HepG2 (cell line): Measurements from ENCODE around the gene OR5I1.

ENCODE experiments used
- DR1 ChIP-seq: sonication (generic); formaldehyde crosslinking; IDR thresholded peaks from 2 replicates; pipeline ENCODE4 v1.8.0; 2021; ENCODE audit warnings: mild to moderate bottlenecking, missing genetic modification reagents, inconsistent platforms
- MAFK ChIP-seq, 2 experiments: IDR thresholded peaks in 1 of 2; conservative IDR thresholded peaks in 1 of 2; 2 replicates each; pipeline ENCODE4 v1.6.1; 2011; ENCODE audit warnings: improper control_type of control experiment in 2 of 2, low read length in 2 of 2

GRCh38 chr11:55969845-55970244 lies 33.6 kb upstream of the OR5I1 start, which contains the start of gene OR10AG1:
- no peak for TF ChIP-seq DR1 (CRISPR knock-in tag)
- no peak for TF ChIP-seq MAFK (conservative IDR thresholded peaks at IDR 0.05 in 1 of 2, IDR thresholded peaks at IDR 0.05 in 1 of 2; ENCODE audit: low read length in 2 of 2)
